IMR-90 (cell line): ENCODE results near the gene GPATCH2. TPM values are rescaled to one million over a fixed set of nuclear protein-coding genes. Genes with fewer than 3 reads are reported as not detected.
A peak's percentile ranks its signal among the peaks of the same experiment; 100 is the strongest.

Experiments
- ATAC-seq: fragments of 200-7000 bp; cut with Tn5 transposase; 2 replicates; pipeline ENCODE4 v1.9.1; 2020; ENCODE audit warnings: low read depth, mild to moderate bottlenecking, moderate library complexity
- BruUV-seq: library from RNA; stranded (reverse); fragments of 400-500 nt; replicated peaks from 2 replicates; lab custom pipeline; 2021; lab: Mats Ljungman, UMichigan
- CTCF ChIA-PET: fragments of 300-600 bp; formaldehyde crosslinking; extraction: SDS; loops from one replicate; lab custom pipeline; 2021; ENCODE audit warnings: antibody characterized with exemption; lab: Yijun Ruan, JAX
- POLR2A ChIA-PET: fragments of 300-600 bp; sonication (Branson Sonifier 250); formaldehyde crosslinking; loops from one replicate; lab custom pipeline; 2022; ENCODE audit warnings: antibody characterized with exemption; ENCODE audit not compliant: unreplicated experiment; lab: Charles Lee
- DNase-seq: peaks from one replicate; pipeline ENCODE4 v3.0.0; 2013
- H2AFZ ChIP-seq: replicated peaks from 2 replicates; pipeline ENCODE3; 2013; ENCODE audit warnings: low read length, mild to moderate bottlenecking; ENCODE audit not compliant: poor library complexity
- H2AK5ac ChIP-seq: 2 replicates; pipeline ENCODE4 v1.6.1; 2013; ENCODE audit warnings: low read depth, low read length, inconsistent platforms
- H2AK9ac ChIP-seq: replicated peaks from 2 replicates; pipeline ENCODE3; 2013; ENCODE audit warnings: mild to moderate bottlenecking, low read depth, low read length, moderate library complexity; ENCODE audit not compliant: poor library complexity
- H2BK120ac ChIP-seq: 2 replicates; pipeline ENCODE4 v1.6.1; 2013; ENCODE audit warnings: low read depth, low read length, inconsistent platforms
- H2BK15ac ChIP-seq: 3 replicates; pipeline ENCODE4 v1.6.1; 2013; ENCODE audit warnings: low read depth, low read length, inconsistent platforms
- H2BK20ac ChIP-seq: 2 replicates; pipeline ENCODE4 v1.6.1; 2013; ENCODE audit warnings: low read depth, mild to moderate bottlenecking, inconsistent platforms, low read length, moderate library complexity
- H2BK5ac ChIP-seq: 2 replicates; pipeline ENCODE4 v1.6.1; 2013; ENCODE audit warnings: mild to moderate bottlenecking, low read depth, low read length, inconsistent platforms; ENCODE audit not compliant: poor library complexity, severe bottlenecking
- H3K14ac ChIP-seq: replicated peaks from 2 replicates; pipeline ENCODE4 v1.6.1; 2013; ENCODE audit warnings: low read depth, low read length, inconsistent platforms
- H3K18ac ChIP-seq: 2 replicates; pipeline ENCODE4 v1.6.1; 2013; ENCODE audit warnings: low read depth, low read length, control low read depth
- H3K23ac ChIP-seq: 2 replicates; pipeline ENCODE4 v1.6.1; 2013; ENCODE audit warnings: low read depth, low read length, inconsistent platforms
- H3K27ac ChIP-seq: 2 replicates; pipeline ENCODE4 v1.5.1; 2013; ENCODE audit warnings: mild to moderate bottlenecking, control low read depth, low read length; ENCODE audit not compliant: insufficient read depth
- H3K27me3 ChIP-seq: 2 replicates; pipeline ENCODE4 v1.6.1; 2013; ENCODE audit warnings: low read length; ENCODE audit not compliant: control insufficient read depth, insufficient read depth
- H3K36me3 ChIP-seq: 2 replicates; pipeline ENCODE4 v1.6.1; 2013; ENCODE audit warnings: low read length, mixed read lengths; ENCODE audit not compliant: control insufficient read depth, insufficient read depth
- H3K4ac ChIP-seq: 2 replicates; pipeline ENCODE4 v1.6.1; 2013; ENCODE audit warnings: low read depth, low read length, inconsistent platforms
- H3K4me1 ChIP-seq: 2 replicates; pipeline ENCODE4 v1.6.1; 2013; ENCODE audit warnings: low read length, mixed read lengths; ENCODE audit not compliant: control insufficient read depth, insufficient read depth
- H3K4me2 ChIP-seq: 2 replicates; pipeline ENCODE4 v1.6.1; 2013; ENCODE audit warnings: low read depth, mild to moderate bottlenecking, control low read depth, low read length, moderate library complexity
- H3K4me3 ChIP-seq: 2 replicates; pipeline ENCODE4 v1.5.1; 2013; ENCODE audit warnings: low read depth, mild to moderate bottlenecking, control low read depth, low read length, moderate library complexity; ENCODE audit not compliant: insufficient read depth
- H3K56ac ChIP-seq: 2 replicates; pipeline ENCODE4 v1.6.1; 2013; ENCODE audit warnings: low read length, inconsistent platforms; ENCODE audit not compliant: insufficient read depth; ENCODE audit errors: extremely low read depth
- H3K79me1 ChIP-seq, 2 experiments: 2 replicates each; pipeline ENCODE4 v1.6.1; 2013; ENCODE audit warnings: low read length in 2 of 2, inconsistent platforms in 1 of 2, low read depth in 1 of 2
- H3K9ac ChIP-seq: 2 replicates; pipeline ENCODE4 v1.6.1; 2013; ENCODE audit warnings: low read depth, low read length, control low read depth
- H3K9me1 ChIP-seq: 2 replicates; pipeline ENCODE4 v1.6.1; 2013; ENCODE audit warnings: low read length, inconsistent platforms; ENCODE audit not compliant: insufficient read depth
- H3K9me3 ChIP-seq: 2 replicates; pipeline ENCODE4 v1.6.1; 2013; ENCODE audit warnings: low read length; ENCODE audit not compliant: control insufficient read depth, insufficient read depth
- H4K20me1 ChIP-seq: 2 replicates; pipeline ENCODE4 v1.6.1; 2013; ENCODE audit warnings: low read length, inconsistent platforms; ENCODE audit not compliant: insufficient read depth
- H4K5ac ChIP-seq: 2 replicates; pipeline ENCODE4 v1.6.1; 2013; ENCODE audit warnings: mild to moderate bottlenecking, low read depth, low read length, control low read depth
- H4K8ac ChIP-seq, 2 experiments: 2 replicates each; pipeline ENCODE4 v1.6.1; 2013; ENCODE audit warnings: low read depth in 2 of 2, low read length in 2 of 2, control low read depth in 1 of 2, inconsistent platforms in 1 of 2
- H4K91ac ChIP-seq: 2 replicates; pipeline ENCODE4 v1.6.1; 2013; ENCODE audit warnings: low read depth, low read length, inconsistent platforms; ENCODE audit not compliant: insufficient read depth
- FOS ChIP-seq: fragments of 150-350 bp; IDR thresholded peaks from 2 replicates; pipeline ENCODE4 v1.6.1; 2016; ENCODE audit warnings: low read depth, low read length
- RFX5 ChIP-seq: IDR thresholded peaks from 2 replicates; pipeline ENCODE4 v1.8.0; 2012; ENCODE audit warnings: low read depth, mild to moderate bottlenecking, low read length, moderate library complexity
- SMC3 ChIP-seq: fragments of 150-350 bp; IDR thresholded peaks from 2 replicates; pipeline ENCODE4 v1.6.1; 2016; ENCODE audit warnings: low read depth, mild to moderate bottlenecking, antibody characterized with exemption, low read length, moderate library complexity
- WGBS, 2 experiments: methylation state at CpG; one replicate each; pipeline versions ENCODE4 v1.1.5 to v1.1.7; 2013; ENCODE audit warnings: missing lambda C conversion rate in 2 of 2; ENCODE audit not compliant: insufficient read length in 1 of 2; ENCODE audit errors: extremely low coverage in 2 of 2; 5-methylcytosine and 5-hydroxymethylcytosine counted together
- dilution Hi-C: fragments of 300-500 bp; cut with HindIII; formaldehyde crosslinking; loops from one replicate; pipeline ENCODE4 v1.14.3; 2018; ENCODE audit warnings: low sequenced_read_pairs; ENCODE audit not compliant: unreplicated experiment
- in situ Hi-C: fragments of 300-500 bp; cut with MboI; formaldehyde crosslinking; loops from 3 replicates; pipeline ENCODE4 v1.14.3; 2019; ENCODE audit warnings: low sequenced_read_pairs, inconsistent platforms, mixed read lengths
- intact Hi-C: fragments of 100-400 bp; cut with micrococcal nuclease; formaldehyde crosslinking; loops from 2 replicates; pipeline ENCODE4 v1.10.0; 2022
- polyA plus RNA-seq, 3 experiments: library from polyadenylated mRNA; depleted of rRNA; stranded (reverse); fragments of >200 nt; gene quantifications; 2 replicates each; pipeline ENCODE4 v1.2.3, GENCODE V29; 2012; ENCODE audit warnings: low replicate concordance in 1 of 3
- total RNA-seq: library from RNA; depleted of rRNA; stranded (reverse); fragments of >200 nt; gene quantifications from 2 replicates; pipeline ENCODE4 v1.2.3, GENCODE V29; 2012

The GPATCH2 gene
- total and polyA plus RNA-seq, 2 of the 4 experiments (the other 2 are of a cell fraction), result 4.7 to 11.8 TPM

- no peaks in the 10 kb centered on the region for H3K9me3 ChIP-seq
- no peak overlapping the region for H2BK120ac ChIP-seq
- peaks cover 3% of the 10 kb centered on the region; the same call in 1 of the 2 replicates for H3K36me3 ChIP-seq
- H3K27me3 ChIP-seq, result no peaks in the 10 kb centered on the region
- H3K9ac ChIP-seq, result no peak overlapping the region
- H3K4me2 ChIP-seq, result no peak overlapping the region
- no peak overlapping the region for H4K8ac ChIP-seq
- dilution Hi-C loops, result no loop called here
- ChIA-PET POLR2A (no interaction called here), CTCF (no interaction called here)
- no peak overlapping the region for H3K23ac ChIP-seq
- H3K4ac ChIP-seq, result no peak overlapping the region
- H3K9me1 ChIP-seq, result no peaks in the 10 kb centered on the region
- no peak overlapping the region for H2BK20ac ChIP-seq
- no peak overlapping the region for H2AK9ac ChIP-seq
- intact Hi-C loops, result no loop called here
- peak; percentile 60 for DNase-seq
- no peak overlapping the region for H3K4me3 ChIP-seq
- H2AFZ ChIP-seq, result no peak overlapping the region
- no peak overlapping the region for H2AK5ac ChIP-seq
- H4K91ac ChIP-seq, result no peak overlapping the region
- H3K79me1 ChIP-seq, result no peaks in the 10 kb centered on the region
- no CpG with 5 or more reads among the region's 2 CpGs for WGBS, 2 experiments
- no peak overlapping the region for H3K56ac ChIP-seq
- H3K14ac ChIP-seq, result no peak overlapping the region
- no peak overlapping the region for H3K27ac ChIP-seq
- no peak overlapping the region for H4K5ac ChIP-seq
- BruUV-seq, result no TSS peak
- H4K20me1 ChIP-seq, result no peaks in the 10 kb centered on the region
- H2BK5ac ChIP-seq, result no peak overlapping the region
- in situ Hi-C loops, result no loop called here
- H3K4me1 ChIP-seq, result no peaks in the 10 kb centered on the region
- peak; percentile 53 for ATAC-seq
- H2BK15ac ChIP-seq, result no peak overlapping the region
- no peak overlapping the region for H3K18ac ChIP-seq
- TF ChIP-seq SMC3 (no peak), RFX5 (no peak), FOS (no peak)
These were observed 124.0 kb downstream of the GPATCH2 start for GRCh38 chr1:217506878-217507277.
